ENCODE data around the gene FAM83C. TPM values are rescaled to one million over a fixed set of nuclear protein-coding genes. Genes with fewer than 3 reads are reported as not detected.

FAM83C gene
- total and polyA plus RNA-seq, 9 of the 15 experiments (the other 6 are each of a cell fraction or from before 2014, with no cell fraction given): not detected

- Histone ChIP-seq H3K9me1 (ENCODE audit: control insufficient read depth, insufficient read depth, low read length) (peaks cover 3% of the 10 kb centered on the region), H2AFZ (ENCODE audit: low read depth, low read length) (no peak overlapping the region), H3K9ac (ENCODE audit: insufficient read depth in 1 of 2, low read depth in 2 of 2, low read length in 2 of 2) (no peak overlapping the region), H3K36me3 (ENCODE audit: control insufficient read depth, insufficient read depth, low read length) (peaks cover 21% of the 10 kb centered on the region; the same call in 1 of the 3 replicates), H3K9me3 (replicated peaks; ENCODE audit: control insufficient read depth, insufficient read depth, low read depth, low read length) (no peaks in the 10 kb centered on the region), H3K4me2 (ENCODE audit: insufficient read depth, low read length) (no peak overlapping the region), H3K4me3 (no peak overlapping the region), H3K79me2 (ENCODE audit: control insufficient read depth, insufficient read depth, low read length) (no peaks in the 10 kb centered on the region), H4K20me1 (replicated peaks; ENCODE audit: control insufficient read depth, insufficient read depth, low read length) (0 out of 2 replicates have a peak, but pooled peaks cover 4% of the 10 kb centered on the region), H3K4me1 (replicated peaks in 1 of 2; ENCODE audit: control insufficient read depth in 2 of 2, insufficient read depth in 2 of 2, low read length in 2 of 2) (peaks cover 17 to 18% of the 10 kb centered on the region in 2 experiments; a peak in 4 of 5 replicates), H3K27me3 (ENCODE audit: control insufficient read depth in 2 of 2, insufficient read depth in 2 of 2, low read length in 2 of 2) (no peaks in the 10 kb centered on the region), H3K27ac (ENCODE audit: extremely low read depth, low read depth, low read length) (no peak overlapping the region)
- ChIA-PET POLR2A (interaction anchor here (0.7 to 1.8 kb wide), 2 partner anchors 10 to 533 kb away, joined by 4 to 6 read pairs; no protein-coding TSS in a partner anchor), CTCF (ENCODE audit: low intra/inter-chr PET ratio) (interaction anchor here (0.7 to 2.2 kb wide), 9 partner anchors 26 to 468 kb away, joined by 3 to 12 read pairs (median 3); no protein-coding TSS in a partner anchor)
- DNase-seq (ENCODE audit: extremely low read depth in 1 of 4, low spot score in 3 of 4): no peak
- TSS peak; percentile 45 for BruUV-seq (replicated peaks)
- 49% methylated on average over 11 of the region's 11 CpGs for WGBS (ENCODE audit: insufficient coverage, low coverage, missing lambda C conversion rate)
- in situ Hi-C loops (cut with MboI): loop anchor here (25.0 kb wide), 1 partner anchor 134 kb away; the partner anchor contains the start of gene GDF5
- FAIRE-seq: no peak
- ATAC-seq: no peak
- intact Hi-C loops (cut with micrococcal nuclease): no loop called here
- TF ChIP-seq LARP7 (IDR thresholded peaks at IDR 0.05) (no peak), MTA1 (IDR thresholded peaks at IDR 0.05; ENCODE audit: borderline replicate concordance) (no peak), MBD1 (CRISPR knock-in tag; IDR thresholded peaks at IDR 0.05) (no peak), ATF2 (CRISPR knock-in tag; IDR thresholded peaks at IDR 0.05) (no peak), GTF2F1 (IDR thresholded peaks at IDR 0.05; ENCODE audit: low read depth, low read length) (no peak), USF1 (CRISPR knock-in tag; IDR thresholded peaks at IDR 0.05) (no peak), AFF1 (IDR thresholded peaks at IDR 0.05; ENCODE audit: low read depth in 1 of 2, partially characterized antibody in 2 of 2) (no peak), USF2 (CRISPR knock-in tag; IDR thresholded peaks at IDR 0.05) (no peak), NFRKB (IDR thresholded peaks at IDR 0.05; ENCODE audit: low read depth) (no peak), SMAD2 (IDR thresholded peaks at IDR 0.05; ENCODE audit: low read depth, low read length) (no peak), MXI1 (IDR thresholded peaks at IDR 0.05; ENCODE audit: low read depth, low read length) (no peak), ZBTB9 (CRISPR knock-in tag; IDR thresholded peaks at IDR 0.05) (no peak), FOS (IDR thresholded peaks at IDR 0.05; ENCODE audit: extremely low read depth, insufficient read length) (no peak)
Observed at GRCh38 chr20:35303382-35303734, 11.1 kb upstream of the FAM83C start.
